Tibial nerve (tissue), 4 donors: ENCODE results near the gene PGC. TPM values are rescaled to one million over a fixed set of nuclear protein-coding genes. Genes with fewer than 3 reads are reported as not detected.

Experiments
- DNase-seq, 2 donors: peaks; one replicate each; pipeline ENCODE4 v3.0.0-alpha.2; 2019; ENCODE audit warnings: low spot score in 2 of 2
- H3K27ac ChIP-seq, 4 donors: fragments of 200-600 bp; sonication (generic) in 3 of 4; one replicate each; pipeline ENCODE4 v1.5.1; 2017 to 2019; ENCODE audit warnings: mild to moderate bottlenecking in 1 of 4
- H3K27me3 ChIP-seq, 2 donors: fragments of 200-600 bp; sonication (generic) in 1 of 2; one replicate each; pipeline versions ENCODE4 v1.5.1 to v1.6.0; 2017 to 2019
- H3K36me3 ChIP-seq, 3 donors: fragments of 200-600 bp; sonication (generic); one replicate each; pipeline ENCODE4 v1.5.1; 2018 to 2019
- H3K4me1 ChIP-seq, 4 donors: fragments of 200-600 bp; sonication (generic) in 3 of 4; one replicate each; pipeline ENCODE4 v1.5.1; 2017 to 2019
- H3K4me3 ChIP-seq, 4 donors: fragments of 200-600 bp; sonication (generic) in 3 of 4; one replicate each; pipeline ENCODE4 v1.5.1; 2017 to 2019; ENCODE audit warnings: mild to moderate bottlenecking in 1 of 4, moderate library complexity in 1 of 4
- H3K9me3 ChIP-seq, 4 donors: fragments of 200-600 bp; sonication (generic) in 3 of 4; one replicate each; pipeline ENCODE4 v1.5.1; 2017 to 2019
- EP300 ChIP-seq, 2 donors: sonication (generic); formaldehyde crosslinking; IDR thresholded peaks; one replicate each; pipeline ENCODE4 v1.6.1; 2017; ENCODE audit warnings: antibody characterized with exemption in 2 of 2, mild to moderate bottlenecking in 1 of 2
- POLR2A ChIP-seq, 2 donors: fragments of 450-650 bp; IDR thresholded peaks; one replicate each; pipeline ENCODE4 v1.6.1; 2017; ENCODE audit warnings: antibody characterized with exemption in 2 of 2, mild to moderate bottlenecking in 2 of 2, moderate library complexity in 2 of 2
- WGBS, 2 donors: methylation state at CpG; one replicate each; pipeline ENCODE4 v1.1.5; 2018; 5-methylcytosine and 5-hydroxymethylcytosine counted together
- total RNA-seq, 4 donors: library from RNA; depleted of rRNA; stranded (reverse); fragments of >200 nt; gene quantifications; one replicate each; pipeline ENCODE4 v1.1.0, GENCODE V29; 2016
- TF ChIP-seq, protein P1 (sequence below), 5 experiments: fragments of 200-600 bp in 3 of 5; fragments of 450-650 bp in 2 of 5; sonication (generic) in 3 of 5; IDR thresholded peaks; one replicate each; pipeline ENCODE4 v1.5.1; 2016 to 2019; ENCODE audit warnings: antibody characterized with exemption in 5 of 5, mild to moderate bottlenecking in 3 of 5, moderate library complexity in 2 of 5

PGC gene
- total RNA-seq, 4 donors from 2014 or later: not detected

DNA sequence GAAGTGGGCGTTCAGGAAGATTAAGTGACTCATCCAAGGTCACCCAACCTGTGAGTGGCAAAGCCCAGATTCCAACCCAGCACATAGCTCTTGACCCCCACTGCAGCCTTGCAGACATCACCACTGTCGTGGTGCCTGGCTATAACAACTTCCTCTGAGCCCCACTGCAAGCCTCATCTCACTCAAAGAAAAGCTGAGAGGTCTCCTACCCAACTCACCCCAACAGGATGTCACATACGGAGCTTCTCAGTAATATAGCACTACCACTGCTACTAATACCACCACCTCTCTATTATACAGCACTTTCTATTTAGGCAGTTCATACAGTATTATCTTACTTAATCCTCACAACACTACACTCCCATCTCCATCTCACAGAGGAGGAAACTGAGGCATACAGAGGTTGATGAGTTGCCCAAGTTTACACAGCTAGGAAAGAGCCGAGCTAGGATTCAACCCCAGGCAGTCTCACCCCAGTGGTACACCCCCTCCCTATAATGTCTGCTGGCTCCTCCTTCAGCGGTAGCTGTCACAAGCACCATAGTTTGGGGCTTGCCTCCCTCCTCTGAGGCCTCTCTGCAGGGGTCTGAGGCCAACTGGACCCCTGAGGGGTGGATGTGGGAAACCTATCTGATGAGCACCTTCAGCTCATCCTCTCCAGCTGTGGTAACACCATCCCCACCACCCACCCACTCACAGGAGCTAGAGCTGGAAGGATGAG is 31.2 kb downstream of the PGC start:
- H3K4me1 ChIP-seq: peaks cover 0 to 89% (median 61%) of the 10 kb centered on the region in 4 donors

DNA sequence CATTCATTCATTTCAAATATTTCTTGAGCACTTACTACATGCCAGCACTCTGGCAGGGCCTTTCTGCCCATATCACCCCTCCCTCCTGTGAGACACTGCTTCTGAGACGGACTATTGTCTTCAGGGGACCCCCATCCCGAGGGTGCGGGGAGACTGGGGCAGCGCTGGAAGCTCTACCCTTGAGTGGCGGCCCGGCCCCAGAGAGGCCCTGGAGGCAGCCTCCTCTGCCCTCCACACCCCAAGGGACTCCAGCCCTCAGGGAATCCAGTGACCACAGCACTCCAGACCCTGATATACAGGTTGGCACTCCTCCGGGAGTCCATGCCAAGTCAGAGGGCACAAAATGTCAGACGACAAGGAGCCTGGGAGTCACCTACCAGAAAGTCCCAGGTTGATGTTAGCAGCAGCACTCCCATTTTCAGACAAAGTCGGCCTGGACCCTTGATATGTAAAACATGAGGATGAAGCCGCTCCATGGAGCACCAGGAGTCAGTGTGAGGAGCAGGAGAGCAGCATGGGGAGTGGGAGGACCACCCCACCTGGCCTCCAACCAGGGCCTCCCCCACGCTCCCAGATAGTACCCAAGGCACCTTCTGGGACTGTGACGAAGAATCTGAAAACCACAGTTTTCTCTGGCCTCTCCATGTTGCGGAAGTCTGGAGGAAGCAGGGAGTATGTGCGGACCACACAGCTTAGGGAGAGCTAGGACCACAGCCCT is 32.5 kb downstream of the PGC start:
- Histone ChIP-seq H3K4me3 (no peak overlapping the region), H3K9me3 (no peaks in the 10 kb centered on the region), H3K27ac (peak overlapping the region in 3 of 4 donors; percentile 31 to 95 (median 91)), H3K27me3 (no peaks in the 10 kb centered on the region), H3K4me1 (peaks cover 0 to 89% (median 61%) of the 10 kb centered on the region in 4 donors), H3K36me3 (no peaks in the 10 kb centered on the region)
- TF ChIP-seq POLR2A (IDR thresholded peaks at IDR 0.05) (no peak), EP300 (IDR thresholded peaks at IDR 0.05) (no peak)
- TF ChIP-seq, protein P1, sequence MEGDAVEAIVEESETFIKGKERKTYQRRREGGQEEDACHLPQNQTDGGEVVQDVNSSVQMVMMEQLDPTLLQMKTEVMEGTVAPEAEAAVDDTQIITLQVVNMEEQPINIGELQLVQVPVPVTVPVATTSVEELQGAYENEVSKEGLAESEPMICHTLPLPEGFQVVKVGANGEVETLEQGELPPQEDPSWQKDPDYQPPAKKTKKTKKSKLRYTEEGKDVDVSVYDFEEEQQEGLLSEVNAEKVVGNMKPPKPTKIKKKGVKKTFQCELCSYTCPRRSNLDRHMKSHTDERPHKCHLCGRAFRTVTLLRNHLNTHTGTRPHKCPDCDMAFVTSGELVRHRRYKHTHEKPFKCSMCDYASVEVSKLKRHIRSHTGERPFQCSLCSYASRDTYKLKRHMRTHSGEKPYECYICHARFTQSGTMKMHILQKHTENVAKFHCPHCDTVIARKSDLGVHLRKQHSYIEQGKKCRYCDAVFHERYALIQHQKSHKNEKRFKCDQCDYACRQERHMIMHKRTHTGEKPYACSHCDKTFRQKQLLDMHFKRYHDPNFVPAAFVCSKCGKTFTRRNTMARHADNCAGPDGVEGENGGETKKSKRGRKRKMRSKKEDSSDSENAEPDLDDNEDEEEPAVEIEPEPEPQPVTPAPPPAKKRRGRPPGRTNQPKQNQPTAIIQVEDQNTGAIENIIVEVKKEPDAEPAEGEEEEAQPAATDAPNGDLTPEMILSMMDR (IDR thresholded peaks at IDR 0.05): no peak
- 61 to 78% methylated on average over 11 to 14 of the region's 14 CpGs for WGBS, 2 donors
- no peak for DNase-seq

More for the DNA sequence above, 31.2 kb downstream of the PGC start:
- Histone ChIP-seq H3K4me3 (no peak overlapping the region), H3K27me3 (no peaks in the 10 kb centered on the region), H3K27ac (peak overlapping the region in 2 of 4 donors; percentile 42 to 45), H3K9me3 (no peaks in the 10 kb centered on the region), H3K36me3 (no peaks in the 10 kb centered on the region)
- WGBS, 2 donors: 69 to 71% methylated on average over 5 of the region's 5 CpGs
- no peak for DNase-seq
- TF ChIP-seq EP300 (IDR thresholded peaks at IDR 0.05): no peak
- TF ChIP-seq, protein P1 (IDR thresholded peaks at IDR 0.05): no peak
- no peak for TF ChIP-seq POLR2A (IDR thresholded peaks at IDR 0.05)

DNA sequence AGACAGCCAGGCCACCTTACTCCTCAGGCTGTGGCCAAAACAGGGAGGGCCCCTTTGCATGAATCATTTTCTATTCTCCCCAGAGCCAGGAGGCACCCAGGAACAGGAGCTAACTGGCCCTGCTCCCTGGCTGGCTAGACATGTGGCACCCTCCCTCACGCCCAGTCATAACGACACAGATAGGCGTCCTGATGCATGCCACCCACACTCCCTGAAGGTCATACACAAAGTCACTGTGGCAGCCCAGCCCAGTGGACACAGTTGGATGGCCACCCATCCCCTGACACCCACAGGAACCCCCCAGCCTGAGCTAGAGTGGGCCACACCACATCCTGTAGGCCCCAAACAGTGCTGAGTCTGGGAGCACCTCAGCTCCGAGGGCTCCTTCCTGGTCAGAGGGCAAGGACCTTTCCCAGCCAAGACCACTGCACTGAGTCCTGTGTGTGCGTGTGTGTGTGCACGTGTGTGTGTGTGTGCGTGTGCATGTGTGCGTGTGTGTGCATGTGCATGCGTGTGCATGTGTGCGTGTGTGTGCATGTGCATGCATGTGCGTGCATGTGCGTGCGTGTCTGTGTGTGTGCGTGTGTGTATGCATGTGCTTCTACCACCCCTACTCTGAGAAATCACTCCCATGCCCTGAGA is 33.4 kb downstream of the PGC start:
- TF ChIP-seq, protein P1 (IDR thresholded peaks at IDR 0.05): no peak
- TF ChIP-seq EP300 (IDR thresholded peaks at IDR 0.05) (no peak), POLR2A (IDR thresholded peaks at IDR 0.05) (no peak)
- no peaks in the 10 kb centered on the region for H3K9me3 ChIP-seq
- no peak overlapping the region for H3K4me3 ChIP-seq
- H3K36me3 ChIP-seq: no peaks in the 10 kb centered on the region
- H3K27ac ChIP-seq: peak overlapping the region; percentile 68 to 95 (median 80)
- 67 to 76% methylated on average over 13 to 14 of the region's 14 CpGs for WGBS, 2 donors
- DNase-seq: no peak
- H3K27me3 ChIP-seq: no peaks in the 10 kb centered on the region
- H3K4me1 ChIP-seq: peaks cover 0 to 81% (median 57%) of the 10 kb centered on the region in 4 donors

DNA sequence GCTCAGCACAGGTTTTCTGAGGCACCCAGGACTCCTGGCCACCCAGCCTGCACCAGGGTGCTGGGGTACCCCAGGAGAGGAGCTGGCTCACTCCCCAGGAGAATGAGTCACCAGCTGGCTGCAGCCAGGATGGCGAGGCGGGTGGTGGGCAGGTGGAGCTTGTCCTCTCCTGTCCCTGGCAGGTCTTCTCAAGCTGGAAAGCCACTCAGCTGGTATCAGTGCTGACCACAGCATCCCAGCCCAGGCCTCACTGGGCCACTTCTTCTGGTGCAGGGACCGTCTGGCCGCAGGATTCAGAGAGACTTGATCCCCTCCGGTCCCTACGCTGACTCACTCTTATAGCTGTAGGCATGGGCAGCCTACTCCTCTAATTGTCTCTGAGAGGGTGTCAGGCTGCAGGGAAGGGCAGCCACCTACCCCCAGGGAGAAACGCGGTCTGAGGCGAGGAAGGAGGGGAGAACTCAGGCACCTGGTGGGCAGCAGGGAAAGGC is 34.0 kb downstream of the PGC start:
- Histone ChIP-seq H3K4me1 (peaks cover 0 to 81% (median 59%) of the 10 kb centered on the region in 4 donors), H3K9me3 (no peaks in the 10 kb centered on the region), H3K27ac (peak overlapping the region; percentile 68 to 95 (median 80)), H3K27me3 (no peaks in the 10 kb centered on the region), H3K4me3 (no peak overlapping the region), H3K36me3 (no peaks in the 10 kb centered on the region)
- TF ChIP-seq POLR2A (IDR thresholded peaks at IDR 0.05): no peak
- no peak for TF ChIP-seq EP300 (IDR thresholded peaks at IDR 0.05)
- TF ChIP-seq, protein P1 (IDR thresholded peaks at IDR 0.05): no peak
- DNase-seq: no peak
- WGBS, 2 donors: 49 to 62% methylated on average over 7 to 9 of the region's 9 CpGs
